Fibroblast of pulmonary artery (primary cell): ENCODE results near the gene CECR2.

Experiments used
- DNase-seq: peaks from one replicate; pipeline ENCODE4 v3.0.0-alpha.2; 2010; ENCODE audit warnings: low read depth
- H3K4me3 ChIP-seq: replicated peaks from 2 replicates; pipeline ENCODE4 v1.5.1; 2011; ENCODE audit warnings: low read depth, mild to moderate bottlenecking, control low read depth, low read length, moderate library complexity
- TF ChIP-seq, protein P1 (sequence below): IDR thresholded peaks from 2 replicates; pipeline ENCODE4 v1.5.1; 2011; ENCODE audit warnings: mild to moderate bottlenecking, control low read depth, low read length, inconsistent platforms; ENCODE audit errors: missing control alignments

The CECR2 gene

DNA sequence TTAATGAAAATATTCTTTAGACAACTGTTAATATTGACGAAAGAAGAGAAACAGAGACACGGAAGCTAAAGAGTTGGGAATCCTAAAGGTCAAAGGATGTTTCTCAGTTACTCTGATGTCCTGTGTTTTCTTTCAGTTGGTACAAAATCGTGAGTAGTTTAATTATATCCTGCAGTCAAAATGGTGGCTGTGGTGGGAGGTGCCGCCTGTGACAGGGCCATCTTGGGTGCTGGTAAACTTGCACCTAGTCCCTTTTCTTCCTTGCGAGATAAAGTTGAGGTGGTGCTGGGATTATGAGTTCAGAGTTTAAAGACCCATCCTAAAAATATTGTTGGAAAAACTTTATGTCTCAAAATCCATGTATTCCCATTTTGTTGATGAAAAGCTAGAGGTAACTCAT lies 2.2 kb downstream of the CECR2 start:
- no peak for DNase-seq
- H3K4me3 ChIP-seq, result peak overlapping the region; percentile 57
- TF ChIP-seq, protein P1, sequence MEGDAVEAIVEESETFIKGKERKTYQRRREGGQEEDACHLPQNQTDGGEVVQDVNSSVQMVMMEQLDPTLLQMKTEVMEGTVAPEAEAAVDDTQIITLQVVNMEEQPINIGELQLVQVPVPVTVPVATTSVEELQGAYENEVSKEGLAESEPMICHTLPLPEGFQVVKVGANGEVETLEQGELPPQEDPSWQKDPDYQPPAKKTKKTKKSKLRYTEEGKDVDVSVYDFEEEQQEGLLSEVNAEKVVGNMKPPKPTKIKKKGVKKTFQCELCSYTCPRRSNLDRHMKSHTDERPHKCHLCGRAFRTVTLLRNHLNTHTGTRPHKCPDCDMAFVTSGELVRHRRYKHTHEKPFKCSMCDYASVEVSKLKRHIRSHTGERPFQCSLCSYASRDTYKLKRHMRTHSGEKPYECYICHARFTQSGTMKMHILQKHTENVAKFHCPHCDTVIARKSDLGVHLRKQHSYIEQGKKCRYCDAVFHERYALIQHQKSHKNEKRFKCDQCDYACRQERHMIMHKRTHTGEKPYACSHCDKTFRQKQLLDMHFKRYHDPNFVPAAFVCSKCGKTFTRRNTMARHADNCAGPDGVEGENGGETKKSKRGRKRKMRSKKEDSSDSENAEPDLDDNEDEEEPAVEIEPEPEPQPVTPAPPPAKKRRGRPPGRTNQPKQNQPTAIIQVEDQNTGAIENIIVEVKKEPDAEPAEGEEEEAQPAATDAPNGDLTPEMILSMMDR, result no peak

DNA sequence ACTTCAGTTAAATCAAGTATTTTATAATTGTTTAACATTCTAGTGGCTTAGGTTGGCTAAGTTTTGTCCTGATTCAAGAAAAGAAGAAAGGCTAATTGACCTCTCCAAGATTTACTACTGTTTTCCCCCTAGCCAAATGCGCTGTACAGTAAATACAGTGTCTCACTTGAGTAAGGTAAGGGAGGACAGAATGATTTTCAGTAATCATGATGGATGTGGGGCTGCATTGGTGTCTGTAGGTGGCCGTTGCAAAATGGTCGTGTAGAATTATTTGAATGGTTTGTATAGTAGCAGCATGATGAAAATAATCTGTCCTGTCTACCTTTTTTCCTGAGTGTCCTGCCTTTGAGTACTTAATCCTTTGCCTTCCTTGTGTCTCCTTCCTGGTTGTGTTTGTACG lies 4.6 kb downstream of the CECR2 start:
- no peak for DNase-seq
- no peak overlapping the region for H3K4me3 ChIP-seq
- TF ChIP-seq, protein P1, result no peak

DNA sequence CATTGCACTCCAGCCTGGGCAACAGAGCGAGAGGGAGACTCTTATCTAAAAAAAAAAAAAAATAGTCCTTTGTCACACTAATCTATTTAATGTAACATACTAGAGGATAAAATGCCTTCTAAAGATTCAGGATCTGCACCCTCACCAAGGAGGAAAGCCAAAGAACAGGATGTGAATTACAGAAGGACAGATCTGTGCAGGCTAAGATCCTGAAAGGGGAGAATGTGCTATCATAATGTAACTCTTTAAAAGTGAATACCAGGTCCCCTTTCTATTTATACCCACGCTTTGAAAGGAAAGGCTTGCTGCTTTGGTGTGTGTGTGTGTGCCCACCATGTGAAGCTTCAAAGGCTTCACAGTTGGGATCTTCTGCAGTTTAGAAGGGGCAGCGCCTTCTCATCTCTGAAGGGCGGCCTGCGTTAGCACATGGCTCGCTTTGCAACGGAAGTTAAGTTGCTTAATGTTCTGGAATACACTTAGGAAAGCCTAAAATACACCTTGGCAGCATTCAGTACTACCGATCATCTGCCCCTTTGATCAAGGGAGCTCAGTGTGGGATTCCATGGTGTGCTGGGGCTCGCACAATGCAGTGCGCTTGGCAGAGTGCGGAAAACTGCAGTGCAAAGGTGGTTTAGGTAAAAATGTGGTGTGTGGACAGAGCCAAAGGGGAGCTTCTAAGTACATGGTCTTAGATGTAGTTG lies 6.8 kb downstream of the CECR2 start:
- DNase-seq, result no peak
- TF ChIP-seq, protein P1, result no peak
- H3K4me3 ChIP-seq, result no peak overlapping the region

DNA sequence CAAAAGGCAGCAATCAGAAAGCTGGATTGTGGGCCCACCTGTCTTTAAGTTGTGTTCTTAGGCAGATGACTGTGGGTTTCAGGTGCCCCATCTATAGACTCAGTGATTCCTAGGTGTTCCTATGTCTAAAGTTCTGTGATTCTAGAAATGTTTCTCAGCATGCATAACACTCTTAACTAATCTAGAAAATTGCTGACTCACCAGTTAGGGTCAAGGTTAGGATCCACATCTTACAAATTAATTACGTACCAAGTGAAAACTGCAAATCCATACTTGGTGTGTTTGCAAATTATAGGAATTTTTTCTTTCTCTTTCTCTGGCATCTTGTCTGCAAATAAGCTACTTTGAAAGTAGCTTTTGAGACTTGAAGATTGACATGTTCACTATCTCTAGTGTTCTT lies 7.7 kb downstream of the CECR2 start:
- TF ChIP-seq, protein P1, result no peak
- no peak overlapping the region for H3K4me3 ChIP-seq
- DNase-seq, result no peak

DNA sequence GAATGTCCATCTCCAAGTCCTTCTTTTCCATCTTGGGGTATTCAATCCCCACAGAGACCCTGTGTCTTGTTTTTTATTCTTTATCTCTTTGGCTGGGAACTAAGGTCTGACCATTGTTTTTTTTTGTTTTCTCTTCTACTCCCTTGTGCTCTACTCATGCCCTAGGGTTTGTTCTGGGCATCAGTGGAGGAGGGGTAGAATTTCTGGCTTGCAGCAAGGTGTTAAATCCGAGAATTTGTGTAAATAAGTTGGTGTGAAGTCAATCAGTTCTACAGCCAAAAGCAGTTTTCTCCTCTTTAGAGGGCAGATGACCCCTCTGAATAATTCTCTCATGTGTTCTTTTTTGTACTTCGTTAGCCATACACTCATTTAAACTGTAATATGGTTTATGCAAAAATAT lies 10.7 kb downstream of the CECR2 start:
- no peak overlapping the region for H3K4me3 ChIP-seq
- no peak for DNase-seq
- TF ChIP-seq, protein P1, result no peak

DNA sequence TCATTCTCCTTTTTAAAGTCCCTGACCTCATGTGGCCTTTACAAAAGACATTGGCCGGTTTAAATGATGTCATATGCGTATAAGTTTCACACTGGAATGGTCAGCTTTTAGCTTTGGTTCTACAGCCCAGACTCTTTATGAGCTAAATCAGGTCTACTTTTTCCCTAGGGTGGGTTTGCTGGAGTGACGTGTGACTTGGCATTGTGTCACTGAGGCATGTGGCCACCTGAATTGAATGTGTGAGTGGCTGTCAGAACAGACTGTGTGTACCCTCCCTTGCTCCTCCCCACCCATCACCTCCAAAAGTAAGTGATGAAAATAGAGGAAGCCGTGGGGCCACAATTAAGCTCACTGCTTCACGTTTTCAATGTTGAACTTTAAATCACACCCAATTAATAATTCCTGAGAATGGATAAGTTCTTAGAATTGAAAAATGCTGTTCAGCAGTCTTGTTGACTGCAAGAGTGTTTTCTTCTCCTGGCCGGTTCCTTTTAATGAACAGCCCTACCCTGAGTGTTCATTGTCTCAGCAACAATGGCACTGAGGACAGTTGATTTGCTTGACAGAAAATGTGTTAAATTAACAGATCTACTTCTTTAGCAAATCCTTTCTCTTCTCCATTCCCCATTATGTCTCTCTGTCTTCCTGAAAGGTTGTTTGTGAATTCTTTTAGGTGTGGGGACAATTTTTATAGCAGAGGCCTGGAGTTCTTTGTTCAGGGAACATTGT lies 11.3 kb downstream of the CECR2 start:
- DNase-seq, result no peak
- TF ChIP-seq, protein P1, result no peak
- H3K4me3 ChIP-seq, result no peak overlapping the region
